Cardiac septum (tissue), 1 donor: ENCODE results near the gene VWA1. TPM values are rescaled to one million over a fixed set of nuclear protein-coding genes. Genes with fewer than 3 reads are reported as not detected.

Experiments used
- total RNA-seq: library from RNA; stranded (reverse); fragmentation: NEBNext Ultra II Directional; extraction: Animal tissue kit (Norgen Biotek cat#: 25700); gene quantifications from one replicate; pipeline ENCODE4 v1.2.1, GENCODE V29; 2021
- donor health status: DM: no; HTN: no; CAD: no.

The VWA1 gene
- total RNA-seq, 1 donor from 2014 or later = 35.3 TPM

Other genes with a start within 250 kb of the VWA1 start
- 0.19 TPM for gene TNFRSF18, start 229.1 kb upstream of the VWA1 start, total RNA-seq
- 4.3 TPM for gene TNFRSF4, start 221.5 kb upstream of the VWA1 start, total RNA-seq
- gene SDF4, start 203.7 kb upstream of the VWA1 start, total RNA-seq = 139 TPM
- 11.1 TPM for gene B3GALT6, start 203.5 kb upstream of the VWA1 start, total RNA-seq
- gene C1QTNF12, start 189.0 kb upstream of the VWA1 start, total RNA-seq = 2.6 TPM
- 37.2 TPM for gene UBE2J2, start 161.8 kb upstream of the VWA1 start, total RNA-seq
- 2.4 TPM for gene SCNN1D, start 155.3 kb upstream of the VWA1 start, total RNA-seq
- 60.8 TPM for gene ACAP3, start 127.8 kb upstream of the VWA1 start, total RNA-seq
- 10.5 TPM for gene PUSL1, start 127.1 kb upstream of the VWA1 start, total RNA-seq
- 73.8 TPM for gene INTS11, start 111.0 kb upstream of the VWA1 start, total RNA-seq
- 50.2 TPM for gene CPTP, start 110.9 kb upstream of the VWA1 start, total RNA-seq
- gene TAS1R3, start 104.4 kb upstream of the VWA1 start, total RNA-seq = 0.62 TPM
- gene DVL1, start 86.3 kb upstream of the VWA1 start, total RNA-seq = 96.2 TPM
- 30.5 TPM for gene MXRA8, start 77.1 kb upstream of the VWA1 start, total RNA-seq
- 174 TPM for gene AURKAIP1, start 60.5 kb upstream of the VWA1 start, total RNA-seq
- gene CCNL2, start 36.4 kb upstream of the VWA1 start, total RNA-seq = 78.6 TPM
- 127 TPM for gene MRPL20, start 28.4 kb upstream of the VWA1 start, total RNA-seq
- 1.8 TPM for gene ANKRD65, start 14.4 kb upstream of the VWA1 start, total RNA-seq
- gene ATAD3C, start 14.0 kb downstream of the VWA1 start, total RNA-seq = 0.51 TPM
- 13.7 TPM for gene ATAD3B, start 36.1 kb downstream of the VWA1 start, total RNA-seq
- gene ATAD3A, start 76.5 kb downstream of the VWA1 start, total RNA-seq = 13.7 TPM
- gene TMEM240, start 104.9 kb downstream of the VWA1 start, total RNA-seq = 5.0 TPM
- 90.7 TPM for gene SSU72, start 139.2 kb downstream of the VWA1 start, total RNA-seq
- gene FNDC10, start 164.4 kb downstream of the VWA1 start, total RNA-seq = 1.7 TPM
- gene MIB2, start 179.8 kb downstream of the VWA1 start, total RNA-seq = 82.4 TPM
- gene MMP23B, start 196.5 kb downstream of the VWA1 start, total RNA-seq = 60.2 TPM
- gene CDK11B, start 223.3 kb downstream of the VWA1 start, total RNA-seq = 30.4 TPM